Endothelial cell of hepatic sinusoid (primary cell): ENCODE results near the gene TMC5.

ENCODE experiments used
- in situ Hi-C: cut with HindIII; loops from 2 replicates; pipeline ENCODE4 v1.10.0; 2017; ENCODE audit warnings: low sequenced_read_pairs

Gene TMC5

GRCh38 chr16:19502395-19503131 is 84.9 kb downstream of the TMC5 start:
- in situ Hi-C loops: no loop called here

GRCh38 chr16:19503461-19504075 is 85.9 kb downstream of the TMC5 start:
- in situ Hi-C loops: no loop called here

DNA sequence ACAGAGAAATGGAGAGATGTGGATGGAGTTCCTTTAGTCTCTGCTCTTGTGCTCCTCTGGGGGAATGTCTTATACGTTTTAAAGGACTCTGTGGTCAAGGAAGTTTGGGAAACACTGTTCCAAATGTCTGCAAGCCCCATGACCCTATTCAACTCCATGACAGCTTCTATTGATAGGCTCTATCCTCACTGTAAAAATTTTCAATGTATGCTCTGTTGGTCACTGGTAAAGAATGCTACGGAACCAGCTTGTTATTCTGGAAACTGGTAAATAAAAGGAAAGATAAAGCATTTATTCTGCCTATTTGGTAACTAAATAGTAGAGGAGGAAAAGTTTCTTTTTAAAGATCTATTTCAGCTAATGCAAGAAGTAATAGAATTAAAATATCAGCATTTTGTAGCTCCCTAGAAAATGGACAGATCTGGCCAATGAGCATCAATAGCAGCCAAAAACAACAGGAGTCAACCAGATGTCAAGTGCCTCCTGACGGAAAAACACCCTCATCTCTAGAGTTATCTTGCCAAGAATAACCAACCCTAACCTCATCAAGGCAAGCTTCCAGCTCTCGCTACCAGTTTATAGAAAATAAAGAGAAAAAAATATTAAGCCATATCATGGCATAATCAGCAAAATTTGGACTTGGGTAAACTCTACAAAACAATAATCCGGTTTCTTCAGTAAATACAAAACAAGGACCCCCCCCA is 88.1 kb downstream of the TMC5 start:
- in situ Hi-C loops: no loop called here

- in situ Hi-C loops: no loop called here
Observed at GRCh38 chr16:19506965-19507364, 89.3 kb downstream of the TMC5 start.

DNA sequence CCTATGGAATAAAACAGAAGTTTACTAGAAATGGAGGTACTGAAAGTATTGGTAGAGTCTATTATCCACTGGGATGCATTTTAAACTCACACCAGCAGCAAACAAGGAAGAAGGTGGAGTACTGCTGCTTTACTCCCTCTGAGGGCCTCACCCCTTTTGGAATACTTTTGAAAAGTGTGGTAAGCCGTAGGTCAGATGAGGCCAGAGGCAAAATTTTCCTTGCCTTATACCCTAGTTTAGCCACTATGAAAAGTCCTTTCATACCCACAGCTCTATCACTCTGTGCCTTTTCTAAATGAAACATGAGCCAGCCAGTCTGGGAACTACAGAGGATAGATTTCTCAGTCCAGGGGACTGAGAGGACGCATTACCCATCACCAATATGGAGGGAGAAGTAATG is 90.2 kb downstream of the TMC5 start:
- in situ Hi-C loops: no loop called here

DNA sequence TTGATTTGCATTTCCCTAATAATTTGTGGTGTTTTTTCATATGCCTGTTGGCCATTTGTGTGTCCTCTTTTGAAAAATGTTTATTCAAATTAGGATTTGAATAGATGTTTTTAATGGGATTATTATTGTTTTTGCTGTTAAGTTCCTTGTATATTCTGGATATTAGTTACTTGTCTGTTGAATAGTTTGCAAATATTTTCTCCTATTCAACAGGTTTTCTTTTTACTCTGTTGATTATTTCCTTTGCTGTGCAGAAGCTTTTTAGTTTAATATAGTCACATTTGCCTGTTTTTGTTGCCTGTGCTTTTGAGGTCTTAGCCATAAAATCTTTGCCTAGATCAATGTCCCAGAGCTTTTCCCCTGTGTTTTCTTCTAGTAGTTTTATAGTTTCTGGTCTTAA is 94.6 kb downstream of the TMC5 start:
- in situ Hi-C loops: no loop called here

DNA sequence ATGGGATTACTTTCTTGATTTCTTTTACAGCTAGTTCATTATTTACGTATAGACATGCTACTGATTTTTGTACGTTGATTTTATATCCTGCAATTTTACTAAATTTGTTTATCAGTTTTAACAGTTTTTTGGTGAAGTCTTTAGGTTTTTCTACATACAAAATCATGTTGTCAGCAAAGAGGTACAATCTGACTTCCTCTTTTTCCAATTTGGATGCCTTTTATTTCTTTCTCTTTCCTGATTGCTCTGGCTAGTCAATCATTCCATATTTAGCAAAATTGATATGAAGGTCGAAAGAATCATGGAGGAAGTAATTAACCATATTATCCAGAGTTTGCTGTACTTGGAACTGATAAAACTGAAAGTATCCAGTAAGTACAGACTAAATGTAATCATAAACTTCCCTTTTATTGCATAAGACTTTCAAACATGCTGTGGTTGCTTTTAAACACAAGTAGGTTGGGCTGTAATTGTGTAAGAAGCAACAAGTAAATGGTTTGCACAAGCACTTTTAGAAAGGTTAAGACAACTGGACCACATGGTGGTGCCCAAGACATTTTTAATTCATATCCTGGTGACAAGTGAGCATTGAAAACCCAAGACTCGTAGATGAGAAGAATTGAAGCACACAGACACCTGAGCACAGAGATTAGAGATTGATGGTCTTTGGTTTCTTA is 95.8 kb downstream of the TMC5 start:
- in situ Hi-C loops: no loop called here

DNA sequence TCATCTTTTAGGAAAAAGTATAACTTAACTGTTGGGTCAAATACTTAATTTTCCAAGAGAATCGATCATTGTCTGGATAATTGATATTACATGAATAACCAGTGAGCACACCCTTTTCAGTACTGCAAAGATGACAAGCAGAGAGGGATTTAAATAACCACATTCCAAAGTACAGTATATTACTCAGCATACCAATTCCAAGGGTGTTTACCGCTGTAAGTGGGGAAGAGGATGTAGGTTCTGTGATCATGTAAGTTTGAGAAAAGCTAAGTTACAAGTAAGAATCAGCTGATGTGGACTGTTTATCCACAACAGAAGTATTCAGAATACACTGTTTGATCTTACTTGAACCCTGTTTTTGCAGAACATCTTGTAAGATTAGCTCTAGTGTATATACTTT is 98.1 kb downstream of the TMC5 start:
- in situ Hi-C loops: loop anchor here (5.0 kb wide), 1 partner anchor 398 kb away; no protein-coding TSS in a partner anchor

GRCh38 chr16:19517424-19518089 is 99.9 kb downstream of the TMC5 start:
- in situ Hi-C loops: loop anchor here (5.0 kb wide), 1 partner anchor 400 kb away; no protein-coding TSS in a partner anchor

GRCh38 chr16:19518388-19518787 is 100.7 kb downstream of the TMC5 start:
- in situ Hi-C loops: loop anchor here (5.0 kb wide), 1 partner anchor 401 kb away; no protein-coding TSS in a partner anchor

DNA sequence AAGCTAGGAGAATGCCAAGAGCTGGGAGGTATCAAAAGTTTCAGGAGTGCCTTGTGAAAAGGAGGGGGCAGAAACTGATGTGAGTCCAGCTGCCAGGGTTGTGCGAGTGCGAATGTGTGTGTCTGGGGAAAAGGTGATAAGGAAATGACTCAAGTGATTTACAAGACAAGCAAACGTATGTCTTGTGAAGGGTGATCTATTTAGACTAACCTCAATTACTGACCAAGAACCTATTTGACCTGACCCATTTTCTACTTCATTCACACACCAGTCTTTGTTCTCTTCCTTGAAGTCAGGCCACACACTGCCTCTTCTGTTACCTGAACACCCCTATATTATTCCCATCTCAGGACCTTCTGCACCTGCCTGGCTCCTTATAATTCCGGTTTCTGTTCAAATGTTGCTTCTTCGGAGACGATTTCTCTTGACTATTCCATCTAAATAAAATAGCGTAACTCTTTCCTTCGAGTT is 103.2 kb downstream of the TMC5 start:
- in situ Hi-C loops: no loop called here

DNA sequence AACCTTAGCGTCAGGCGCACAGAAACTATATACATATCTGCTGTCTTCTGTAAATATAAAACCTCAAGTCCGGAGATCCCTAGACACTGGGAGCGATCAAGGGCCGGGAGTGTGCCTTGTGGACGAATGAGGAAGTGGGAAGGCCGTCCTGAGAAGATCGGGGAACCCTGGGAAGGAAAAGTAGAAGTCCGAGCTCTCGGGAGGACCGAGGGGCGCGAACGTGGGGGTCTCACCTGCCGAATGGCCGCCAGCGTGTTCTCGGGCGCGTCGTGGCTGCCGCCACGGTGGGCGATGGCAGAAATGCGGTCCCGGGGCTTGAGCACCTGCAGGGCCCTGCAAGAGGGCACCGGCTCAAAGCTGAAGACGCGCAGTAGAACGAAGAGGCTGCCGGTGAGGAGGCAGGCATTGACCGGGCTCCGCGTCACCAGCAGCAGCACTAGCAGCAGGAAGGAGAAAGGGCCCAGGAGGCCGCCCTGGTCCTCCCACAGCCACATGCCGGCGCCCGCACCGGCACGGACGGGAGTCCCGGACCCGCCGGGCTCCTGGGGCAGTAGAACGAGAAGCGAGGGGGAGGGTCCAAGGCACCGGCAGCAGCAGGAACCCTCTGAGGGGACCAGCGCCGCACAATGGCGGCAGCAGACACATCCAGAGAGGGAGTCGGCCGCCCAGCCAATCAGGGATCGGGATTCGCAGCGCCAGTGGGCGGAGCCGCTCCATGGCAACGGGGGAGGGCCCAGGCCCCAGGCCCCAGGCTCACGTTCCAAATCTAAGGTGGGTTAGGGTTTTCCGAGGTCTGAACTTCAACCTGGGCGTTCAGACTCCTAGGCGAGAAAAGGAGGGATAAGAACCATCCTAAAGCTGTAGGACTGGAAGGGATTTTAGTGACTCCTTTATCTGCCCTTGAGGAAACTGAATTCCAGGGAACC is 104.1 kb downstream of the TMC5 start, which contains the start of gene GDE1:
TSS of gene GDE1 (minus strand) at position 628 of the 926 bp plus-strand sequence. CDS start at position 494, 134 bp downstream.
- in situ Hi-C loops: no loop called here

DNA sequence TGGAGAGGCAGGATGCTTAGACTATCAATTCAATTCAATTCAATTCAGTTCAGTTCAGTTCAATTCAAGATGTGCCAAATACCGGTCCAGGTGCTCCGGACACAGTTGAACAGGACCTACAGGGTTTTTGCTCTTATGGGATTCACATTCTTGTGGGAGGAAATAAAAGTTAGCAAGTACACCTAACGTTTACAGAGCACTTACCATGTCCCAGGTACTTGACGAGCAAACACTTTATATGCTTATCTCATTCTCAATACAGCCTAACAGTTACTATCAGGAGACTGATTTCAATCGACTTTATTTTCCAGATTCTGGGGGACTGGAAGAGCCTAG is 104.7 kb downstream of the TMC5 start:
- in situ Hi-C loops: no loop called here

- in situ Hi-C loops: no loop called here
Observed at GRCh38 chr16:19522760-19523159, 105.1 kb downstream of the TMC5 start.

DNA sequence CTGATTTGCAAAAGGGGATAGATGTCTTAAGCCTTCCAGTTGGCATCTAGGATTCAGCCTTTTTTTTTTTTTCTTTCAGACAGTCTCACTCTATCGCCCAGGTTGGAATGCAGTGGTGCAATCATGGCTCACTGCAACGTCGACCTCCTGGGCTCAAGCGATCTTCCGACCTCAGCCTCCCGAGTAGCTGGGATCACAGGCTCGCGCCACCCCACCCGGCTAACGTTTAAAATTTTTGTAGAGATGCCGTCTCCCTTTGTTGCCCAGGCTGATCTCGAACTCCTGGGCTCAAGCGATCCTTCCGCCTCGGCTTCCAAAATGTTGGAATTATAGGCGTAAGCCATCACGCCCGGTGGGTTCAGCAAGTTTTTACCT is 105.5 kb downstream of the TMC5 start:
- in situ Hi-C loops: no loop called here

- in situ Hi-C loops: no loop called here
Observed at GRCh38 chr16:19523559-19524355, 106.1 kb downstream of the TMC5 start, which contains the start of gene CCP110. TSS of gene CCP110 (plus strand) at chr16:19523942. CDS start at chr16:19527882, 3,940 bp downstream.

DNA sequence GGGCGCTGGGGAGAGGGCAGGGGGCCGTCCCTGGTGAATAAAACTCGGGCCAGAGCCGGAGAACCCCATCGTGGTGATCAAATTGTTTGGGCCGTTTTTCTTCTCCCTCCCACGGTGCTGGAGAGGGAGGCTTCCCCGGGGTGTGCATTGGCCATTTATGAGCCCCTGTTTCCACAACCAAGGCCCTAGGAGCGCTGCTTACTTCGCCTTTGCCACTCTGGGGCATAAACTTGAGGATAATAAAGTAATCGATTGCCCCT is 106.6 kb downstream of the TMC5 start:
- in situ Hi-C loops: no loop called here

GRCh38 chr16:19524616-19525384 is 107.1 kb downstream of the TMC5 start:
- in situ Hi-C loops: loop anchor here (25.0 kb wide), 1 partner anchor 562 kb away; no protein-coding TSS in a partner anchor
